ENCODE data around the gene BABAM1. TPM values are rescaled to one million over a fixed set of nuclear protein-coding genes. Genes with fewer than 3 reads are reported as not detected.

BABAM1 gene
- polyA plus RNA-seq, 3 donors: 76.9 to 106 (median 90.3) TPM

- H4K20me1 ChIP-seq (ENCODE audit: insufficient read depth, low read length): peaks cover 37% of the 10 kb centered on the region
- H3K4me3 ChIP-seq (replicated peaks in 1 of 3; ENCODE audit: low read depth in 2 of 3, low read length in 3 of 3): peak overlapping the region in 1 of 3 experiments; percentile 71
- peaks cover 8 to 13% of the 10 kb centered on the region in 2 donors for H3K36me3 ChIP-seq (replicated peaks in 1 of 2; ENCODE audit: control insufficient read depth in 1 of 2, insufficient read depth in 2 of 2, low read length in 2 of 2)
- Mint-ChIP-seq H3K36me3 (peaks cover 25 to 51% of the 10 kb centered on the region in 2 donors), H3K4me3 (peak overlapping the region; percentile 55 to 58), H3K27me3 (ENCODE audit: low read depth in 3 of 3) (peaks cover 26 to 53% (median 27%) of the 10 kb centered on the region in 3 donors), H3K4me1 (peaks cover 19% of the 10 kb centered on the region), H3K27ac (peak overlapping the region in 1 of 7 donors; percentile 41), H3K9me3 (peaks cover 0 to 13% (median 11%) of the 10 kb centered on the region in 7 donors)
- no peaks in the 10 kb centered on the region for H3K79me2 ChIP-seq (ENCODE audit: insufficient read depth, low read length)
- intact Hi-C loops (cut with micrococcal nuclease): no loop called here
- H3K9ac ChIP-seq (ENCODE audit: insufficient read depth, low read length, poor library complexity, severe bottlenecking): peak overlapping the region; percentile 40
- no peak overlapping the region for H3K27ac ChIP-seq (ENCODE audit: low read depth in 1 of 2, low read length in 2 of 2)
- TF ChIP-seq, protein P1, sequence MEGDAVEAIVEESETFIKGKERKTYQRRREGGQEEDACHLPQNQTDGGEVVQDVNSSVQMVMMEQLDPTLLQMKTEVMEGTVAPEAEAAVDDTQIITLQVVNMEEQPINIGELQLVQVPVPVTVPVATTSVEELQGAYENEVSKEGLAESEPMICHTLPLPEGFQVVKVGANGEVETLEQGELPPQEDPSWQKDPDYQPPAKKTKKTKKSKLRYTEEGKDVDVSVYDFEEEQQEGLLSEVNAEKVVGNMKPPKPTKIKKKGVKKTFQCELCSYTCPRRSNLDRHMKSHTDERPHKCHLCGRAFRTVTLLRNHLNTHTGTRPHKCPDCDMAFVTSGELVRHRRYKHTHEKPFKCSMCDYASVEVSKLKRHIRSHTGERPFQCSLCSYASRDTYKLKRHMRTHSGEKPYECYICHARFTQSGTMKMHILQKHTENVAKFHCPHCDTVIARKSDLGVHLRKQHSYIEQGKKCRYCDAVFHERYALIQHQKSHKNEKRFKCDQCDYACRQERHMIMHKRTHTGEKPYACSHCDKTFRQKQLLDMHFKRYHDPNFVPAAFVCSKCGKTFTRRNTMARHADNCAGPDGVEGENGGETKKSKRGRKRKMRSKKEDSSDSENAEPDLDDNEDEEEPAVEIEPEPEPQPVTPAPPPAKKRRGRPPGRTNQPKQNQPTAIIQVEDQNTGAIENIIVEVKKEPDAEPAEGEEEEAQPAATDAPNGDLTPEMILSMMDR (IDR thresholded peaks at IDR 0.05): no peak
- peak; percentile 53 to 69 (median 60) for DNase-seq
- peak overlapping the region; percentile 78 for H3K4me2 ChIP-seq (replicated peaks; ENCODE audit: extremely low read depth, low read length, poor library complexity, severe bottlenecking)
- peaks cover 11 to 31% of the 10 kb centered on the region in 2 donors for H3K27me3 ChIP-seq (ENCODE audit: control insufficient read depth in 2 of 2, insufficient read depth in 2 of 2, low read length in 2 of 2)
- peaks cover 21 to 31% of the 10 kb centered on the region in 2 donors for H3K4me1 ChIP-seq (ENCODE audit: control insufficient read depth in 1 of 2, insufficient read depth in 2 of 2, low read length in 2 of 2)
- peaks cover 0 to 12% of the 10 kb centered on the region in 2 donors for H3K9me3 ChIP-seq (replicated peaks in 1 of 2; ENCODE audit: control insufficient read depth in 1 of 2, insufficient read depth in 1 of 2, low read length in 2 of 2)
- H2AFZ ChIP-seq (ENCODE audit: insufficient read depth, low read depth, low read length, poor library complexity, severe bottlenecking): peak overlapping the region; percentile 75
- 37% methylated on average over 44 of the region's 64 CpGs for WGBS (ENCODE audit: insufficient coverage)
These were observed 60.6 kb downstream of the BABAM1 start for GRCh38 chr19:17327654-17328516.

Other genes with a start within 250 kb of the BABAM1 start
- gene CPAMD8, start 240.6 kb upstream of the BABAM1 start, polyA plus RNA-seq: 10 to 100 TPM in 1 of 3 donors, 1 to 10 TPM in 2; 5.1 to 53.4 (median 5.4) TPM
- 1 to 10 TPM; 2.5 to 9.3 (median 4.4) TPM for gene HAUS8, start 192.0 kb upstream of the BABAM1 start, polyA plus RNA-seq
- gene MYO9B, start 191.7 kb upstream of the BABAM1 start, polyA plus RNA-seq: 100 to 1,000 TPM in 1 of 3 donors, 1 to 10 TPM in 2; 5.9 to 366 (median 7.5) TPM
- gene USE1, start 52.1 kb upstream of the BABAM1 start, polyA plus RNA-seq: 10 to 100 TPM; 26.5 to 39.8 (median 29.7) TPM
- 10 to 100 TPM; 31.8 to 59.9 (median 57.6) TPM for gene OCEL1, start 41.2 kb upstream of the BABAM1 start, polyA plus RNA-seq
- 1 to 10 TPM in 2 of 3 donors, under 1 TPM in 1; 0.87 to 5.1 (median 1.7) TPM for gene NR2F6, start 21.5 kb upstream of the BABAM1 start, polyA plus RNA-seq
- gene USHBP1, start 2.7 kb upstream of the BABAM1 start, polyA plus RNA-seq: not detected
- gene ANKLE1, start 14.5 kb downstream of the BABAM1 start, polyA plus RNA-seq: 1 to 10 TPM; 1.3 to 8.5 (median 2.2) TPM
- 10 to 100 TPM; 11.3 to 14.9 (median 12.5) TPM for gene ABHD8, start 36.0 kb downstream of the BABAM1 start, polyA plus RNA-seq
- gene MRPL34, start 38.4 kb downstream of the BABAM1 start, polyA plus RNA-seq: 100 to 1,000 TPM in 2 of 3 donors, 10 to 100 TPM in 1; 13.2 to 208 (median 155) TPM
- 10 to 100 TPM; 22.5 to 49.5 (median 23.8) TPM for gene DDA1, start 42.1 kb downstream of the BABAM1 start, polyA plus RNA-seq
- gene ANO8, start 67.4 kb downstream of the BABAM1 start, polyA plus RNA-seq: 10 to 100 TPM in 1 of 3 donors, under 1 TPM in 1, not detected in 1; 0.11 to 14.1 TPM
- gene GTPBP3, start 70.1 kb downstream of the BABAM1 start, polyA plus RNA-seq: 10 to 100 TPM in 1 of 3 donors, 1 to 10 TPM in 2; 1.0 to 22.0 (median 1.7) TPM
- gene PLVAP, start 109.9 kb downstream of the BABAM1 start, polyA plus RNA-seq: under 1 TPM in 2 of 3 donors, not detected in 1; 0.08 to 0.81 TPM
- gene CCDC194, start 126.8 kb downstream of the BABAM1 start, polyA plus RNA-seq: under 1 TPM in 1 of 3 donors, not detected in 2; 0.52 TPM
- 100 to 1,000 TPM; 225 to 284 (median 272) TPM for gene BST2, start 138.2 kb downstream of the BABAM1 start, polyA plus RNA-seq
- 10 to 100 TPM; 43.2 to 47.8 (median 43.7) TPM for gene MVB12A, start 152.6 kb downstream of the BABAM1 start, polyA plus RNA-seq
- gene TMEM221, start 181.2 kb downstream of the BABAM1 start, polyA plus RNA-seq: not detected
- gene NXNL1, start 193.5 kb downstream of the BABAM1 start, polyA plus RNA-seq: not detected
- 10 to 100 TPM; 27.1 to 36.5 (median 27.6) TPM for gene SLC27A1, start 203.1 kb downstream of the BABAM1 start, polyA plus RNA-seq
- gene PGLS, start 244.2 kb downstream of the BABAM1 start, polyA plus RNA-seq: 100 to 1,000 TPM; 116 to 158 (median 141) TPM